Peyer's patch (tissue), 4 donors: ENCODE measurements around the gene CSNK2A3.

Experiments
- POLR2A ChIP-seq, 2 donors: fragments of 450-650 bp; IDR thresholded peaks; one replicate each; pipeline ENCODE4 v1.5.1; 2017; ENCODE audit warnings: antibody characterized with exemption in 2 of 2, mild to moderate bottlenecking in 2 of 2, moderate library complexity in 2 of 2
- TF ChIP-seq, protein P1 (sequence below), 6 experiments: fragments of 450-650 bp in 4 of 6; fragments of 200-600 bp in 2 of 6; sonication (generic) in 1 of 6; IDR thresholded peaks; one replicate each; pipeline ENCODE4 v1.5.1; 2017 to 2019; ENCODE audit warnings: antibody characterized with exemption in 6 of 6, mild to moderate bottlenecking in 3 of 6, moderate library complexity in 1 of 6

DNA sequence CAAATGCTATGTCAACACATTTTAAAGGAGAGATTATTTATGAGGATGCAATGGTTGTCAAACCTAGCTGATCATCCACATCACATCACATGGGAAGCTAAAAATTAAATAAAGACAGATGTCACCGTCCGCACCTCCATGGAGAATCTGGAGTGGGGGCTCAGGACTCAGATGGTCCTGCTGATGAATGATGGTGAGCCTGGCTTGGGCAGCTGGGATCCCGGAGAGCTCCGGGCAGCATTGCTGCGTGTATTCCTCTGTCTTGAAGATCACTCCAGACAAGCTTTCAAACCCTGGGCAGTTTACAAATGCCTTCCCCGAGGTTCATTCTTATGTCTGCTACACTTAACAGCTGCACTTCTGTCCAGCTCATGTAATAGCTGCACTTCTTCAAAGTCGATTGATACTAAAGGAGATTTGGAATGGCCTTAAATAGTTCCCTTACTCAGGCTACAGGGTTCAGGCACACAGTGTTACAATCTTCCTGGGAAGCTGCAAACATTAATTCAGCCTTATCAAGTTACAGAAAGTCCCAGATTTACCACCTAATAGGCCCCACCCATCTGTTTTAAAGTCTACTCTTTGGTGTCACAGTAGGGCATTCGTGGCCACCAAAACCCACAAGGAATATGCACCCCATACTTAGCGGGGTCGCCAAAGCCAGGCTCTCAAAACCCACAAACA, 34.7 kb upstream of the CSNK2A3 start:
- no peak for TF ChIP-seq POLR2A (IDR thresholded peaks at IDR 0.05)
- TF ChIP-seq, protein P1, sequence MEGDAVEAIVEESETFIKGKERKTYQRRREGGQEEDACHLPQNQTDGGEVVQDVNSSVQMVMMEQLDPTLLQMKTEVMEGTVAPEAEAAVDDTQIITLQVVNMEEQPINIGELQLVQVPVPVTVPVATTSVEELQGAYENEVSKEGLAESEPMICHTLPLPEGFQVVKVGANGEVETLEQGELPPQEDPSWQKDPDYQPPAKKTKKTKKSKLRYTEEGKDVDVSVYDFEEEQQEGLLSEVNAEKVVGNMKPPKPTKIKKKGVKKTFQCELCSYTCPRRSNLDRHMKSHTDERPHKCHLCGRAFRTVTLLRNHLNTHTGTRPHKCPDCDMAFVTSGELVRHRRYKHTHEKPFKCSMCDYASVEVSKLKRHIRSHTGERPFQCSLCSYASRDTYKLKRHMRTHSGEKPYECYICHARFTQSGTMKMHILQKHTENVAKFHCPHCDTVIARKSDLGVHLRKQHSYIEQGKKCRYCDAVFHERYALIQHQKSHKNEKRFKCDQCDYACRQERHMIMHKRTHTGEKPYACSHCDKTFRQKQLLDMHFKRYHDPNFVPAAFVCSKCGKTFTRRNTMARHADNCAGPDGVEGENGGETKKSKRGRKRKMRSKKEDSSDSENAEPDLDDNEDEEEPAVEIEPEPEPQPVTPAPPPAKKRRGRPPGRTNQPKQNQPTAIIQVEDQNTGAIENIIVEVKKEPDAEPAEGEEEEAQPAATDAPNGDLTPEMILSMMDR (IDR thresholded peaks at IDR 0.05): no peak
